ENCODE measurements around the gene GPR31.

GRCh38 chr6:167107787-167108186, 50.0 kb downstream of the GPR31 start:
- TF ChIP-seq, protein P1, sequence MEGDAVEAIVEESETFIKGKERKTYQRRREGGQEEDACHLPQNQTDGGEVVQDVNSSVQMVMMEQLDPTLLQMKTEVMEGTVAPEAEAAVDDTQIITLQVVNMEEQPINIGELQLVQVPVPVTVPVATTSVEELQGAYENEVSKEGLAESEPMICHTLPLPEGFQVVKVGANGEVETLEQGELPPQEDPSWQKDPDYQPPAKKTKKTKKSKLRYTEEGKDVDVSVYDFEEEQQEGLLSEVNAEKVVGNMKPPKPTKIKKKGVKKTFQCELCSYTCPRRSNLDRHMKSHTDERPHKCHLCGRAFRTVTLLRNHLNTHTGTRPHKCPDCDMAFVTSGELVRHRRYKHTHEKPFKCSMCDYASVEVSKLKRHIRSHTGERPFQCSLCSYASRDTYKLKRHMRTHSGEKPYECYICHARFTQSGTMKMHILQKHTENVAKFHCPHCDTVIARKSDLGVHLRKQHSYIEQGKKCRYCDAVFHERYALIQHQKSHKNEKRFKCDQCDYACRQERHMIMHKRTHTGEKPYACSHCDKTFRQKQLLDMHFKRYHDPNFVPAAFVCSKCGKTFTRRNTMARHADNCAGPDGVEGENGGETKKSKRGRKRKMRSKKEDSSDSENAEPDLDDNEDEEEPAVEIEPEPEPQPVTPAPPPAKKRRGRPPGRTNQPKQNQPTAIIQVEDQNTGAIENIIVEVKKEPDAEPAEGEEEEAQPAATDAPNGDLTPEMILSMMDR (IDR thresholded peaks at IDR 0.05) = no peak
- TF ChIP-seq ZFX (IDR thresholded peaks at IDR 0.05; ENCODE audit: borderline replicate concordance) = no peak

Data from 22Rv1 (cell line).